Keratinocyte (primary cell): ENCODE results near the gene TRPV2.

Experiments
- CTCF ChIP-seq, 3 experiments: IDR thresholded peaks in 1 of 3; conservative IDR thresholded peaks in 1 of 3; optimal IDR thresholded peaks in 1 of 3; 2 replicates in 2 of 3; 3 replicates in 1 of 3; pipeline versions ENCODE3 to v1.5.1; 2011; ENCODE audit warnings: low read length in 3 of 3, mild to moderate bottlenecking in 3 of 3, moderate library complexity in 2 of 3, control low read depth in 1 of 3, inconsistent platforms in 1 of 3; ENCODE audit not compliant: insufficient read depth in 2 of 3; ENCODE audit errors: extremely low read depth in 1 of 3
- EZH2 ChIP-seq: IDR thresholded peaks from one replicate; pipeline ENCODE4 v1.6.1; 2012; ENCODE audit warnings: inconsistent platforms, mild to moderate bottlenecking, low read length, moderate library complexity

- TF ChIP-seq CTCF (optimal IDR thresholded peaks at IDR 0.05 in 1 of 3, IDR thresholded peaks at IDR 0.05 in 1 of 3, conservative IDR thresholded peaks at IDR 0.05 in 1 of 3; ENCODE audit: extremely low read depth in 1 of 3, insufficient read depth in 2 of 3, low read length in 3 of 3) (no peak), EZH2 (no peak)
These were observed 63.9 kb downstream of the TRPV2 start for GRCh38 chr17:16479264-16479663.
